AG04449 (cell line): ENCODE data around the gene MKLN1.

Experiments used
- CTCF ChIA-PET: fragments of 350-600 bp; formaldehyde crosslinking; extraction: SDS; loops from one replicate; lab custom pipeline; 2021; ENCODE audit warnings: antibody characterized with exemption; lab: Yijun Ruan, JAX
- POLR2A ChIA-PET: fragments of 400-600, 350-600 bp; formaldehyde crosslinking; extraction: SDS; loops from one replicate; lab custom pipeline; 2020; ENCODE audit warnings: antibody characterized with exemption, inconsistent platforms; lab: Yijun Ruan, JAX
- DNase-seq: peaks from one replicate; pipeline ENCODE4 v3.0.0-alpha.2; 2010; ENCODE audit warnings: low read depth, low spot score
- H3K4me3 ChIP-seq: 2 replicates; pipeline ENCODE4 v1.5.1; 2011; ENCODE audit warnings: low read depth, mild to moderate bottlenecking, control low read depth, low read length
- TF ChIP-seq, protein P1 (sequence below): IDR thresholded peaks from one replicate; pipeline ENCODE4 v1.5.1; 2011; ENCODE audit warnings: mild to moderate bottlenecking, moderate library complexity, low read length, control low read depth, inconsistent platforms; ENCODE audit not compliant: insufficient read depth; ENCODE audit errors: missing control alignments

The MKLN1 gene

DNA sequence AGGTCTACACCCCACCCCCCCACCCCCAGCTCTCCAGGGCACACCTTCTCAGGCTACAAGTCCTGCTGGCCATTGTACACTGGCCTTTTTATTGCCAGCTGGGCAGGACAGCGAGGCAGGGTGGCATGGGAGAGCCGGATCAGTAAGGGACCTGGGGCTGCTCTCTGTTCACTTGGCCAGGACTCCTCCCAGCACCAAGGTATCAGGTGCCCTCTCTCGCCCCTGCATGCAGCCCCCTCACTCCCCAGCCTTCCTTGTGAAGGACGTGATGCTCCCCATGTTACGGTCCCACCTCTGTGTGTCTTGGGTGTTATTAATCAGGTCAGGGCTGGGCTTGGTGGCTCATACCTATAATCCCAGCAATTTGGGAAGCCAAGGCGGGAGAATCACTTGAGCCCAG lies 202.5 kb downstream of the MKLN1 start:
- H3K4me3 ChIP-seq = no peak overlapping the region
- TF ChIP-seq, protein P1, sequence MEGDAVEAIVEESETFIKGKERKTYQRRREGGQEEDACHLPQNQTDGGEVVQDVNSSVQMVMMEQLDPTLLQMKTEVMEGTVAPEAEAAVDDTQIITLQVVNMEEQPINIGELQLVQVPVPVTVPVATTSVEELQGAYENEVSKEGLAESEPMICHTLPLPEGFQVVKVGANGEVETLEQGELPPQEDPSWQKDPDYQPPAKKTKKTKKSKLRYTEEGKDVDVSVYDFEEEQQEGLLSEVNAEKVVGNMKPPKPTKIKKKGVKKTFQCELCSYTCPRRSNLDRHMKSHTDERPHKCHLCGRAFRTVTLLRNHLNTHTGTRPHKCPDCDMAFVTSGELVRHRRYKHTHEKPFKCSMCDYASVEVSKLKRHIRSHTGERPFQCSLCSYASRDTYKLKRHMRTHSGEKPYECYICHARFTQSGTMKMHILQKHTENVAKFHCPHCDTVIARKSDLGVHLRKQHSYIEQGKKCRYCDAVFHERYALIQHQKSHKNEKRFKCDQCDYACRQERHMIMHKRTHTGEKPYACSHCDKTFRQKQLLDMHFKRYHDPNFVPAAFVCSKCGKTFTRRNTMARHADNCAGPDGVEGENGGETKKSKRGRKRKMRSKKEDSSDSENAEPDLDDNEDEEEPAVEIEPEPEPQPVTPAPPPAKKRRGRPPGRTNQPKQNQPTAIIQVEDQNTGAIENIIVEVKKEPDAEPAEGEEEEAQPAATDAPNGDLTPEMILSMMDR = no peak
- ChIA-PET CTCF (interaction anchor here (12.1 kb wide), 1 partner anchor 20 kb away, joined by 172 read pairs; no protein-coding TSS in a partner anchor), POLR2A (no interaction called here)
- no peak for DNase-seq

DNA sequence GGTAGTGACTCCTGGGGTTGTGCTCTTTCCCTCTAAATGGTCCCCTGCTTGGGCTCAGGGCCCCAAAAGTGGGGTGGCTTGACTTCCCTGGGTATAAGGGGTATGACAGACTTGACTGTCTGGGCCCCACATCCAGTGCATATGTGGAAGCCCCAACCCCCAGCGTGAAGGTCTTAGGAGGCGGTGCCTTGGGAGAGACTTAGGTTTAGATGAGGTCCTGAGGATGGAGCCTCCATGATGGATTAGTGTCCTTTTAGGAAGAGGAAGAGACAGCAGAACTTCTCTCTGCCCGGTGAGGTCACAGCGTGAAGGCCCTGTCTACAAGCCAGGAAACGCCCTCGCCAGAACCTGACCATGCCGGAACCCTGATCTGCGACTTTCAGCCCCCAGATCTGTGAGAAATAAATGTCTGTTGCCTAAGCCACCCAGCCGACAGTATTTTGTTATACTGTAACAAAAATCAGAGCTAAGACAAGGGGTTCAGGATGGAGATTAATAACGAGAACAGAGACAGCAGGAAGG lies 205.0 kb downstream of the MKLN1 start:
- TF ChIP-seq, protein P1 = no peak
- POLR2A ChIA-PET = no interaction called here

DNA sequence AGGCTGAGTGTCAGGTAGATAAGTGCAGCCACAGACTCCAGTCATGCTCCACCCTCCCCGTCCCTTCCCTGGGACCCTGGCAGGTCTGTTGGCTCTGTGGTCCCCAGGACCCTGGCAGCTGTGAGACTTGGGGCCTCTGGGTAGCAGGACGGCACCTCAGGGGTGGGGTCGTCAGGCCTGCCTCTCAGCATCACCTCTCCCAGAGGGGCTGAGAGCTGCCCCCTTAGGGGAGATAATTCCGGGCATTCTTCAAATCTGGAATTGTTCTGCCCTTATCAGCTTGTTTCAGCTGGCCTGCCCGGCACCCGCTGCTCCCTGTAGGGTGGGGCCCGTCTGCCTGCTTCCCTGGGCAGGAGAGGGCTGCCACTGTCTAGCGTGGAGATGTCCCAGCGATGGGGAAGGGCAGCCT lies 205.5 kb downstream of the MKLN1 start:
- ChIA-PET POLR2A (no interaction called here), CTCF (interaction anchor here (1.0 to 7.0 kb wide), 4 partner anchors 14 to 122 kb away, joined by 4 to 53 read pairs (median 24); no protein-coding TSS in a partner anchor)
- DNase-seq = no peak
- TF ChIP-seq, protein P1 = no peak
- H3K4me3 ChIP-seq = no peak overlapping the region

More for the DNA sequence above, 205.0 kb downstream of the MKLN1 start:
- CTCF ChIA-PET = interaction anchor here (7.0 kb wide), 1 partner anchor 19 kb away, joined by 53 read pairs; no protein-coding TSS in a partner anchor
- DNase-seq = no peak
- no peak overlapping the region for H3K4me3 ChIP-seq

DNA sequence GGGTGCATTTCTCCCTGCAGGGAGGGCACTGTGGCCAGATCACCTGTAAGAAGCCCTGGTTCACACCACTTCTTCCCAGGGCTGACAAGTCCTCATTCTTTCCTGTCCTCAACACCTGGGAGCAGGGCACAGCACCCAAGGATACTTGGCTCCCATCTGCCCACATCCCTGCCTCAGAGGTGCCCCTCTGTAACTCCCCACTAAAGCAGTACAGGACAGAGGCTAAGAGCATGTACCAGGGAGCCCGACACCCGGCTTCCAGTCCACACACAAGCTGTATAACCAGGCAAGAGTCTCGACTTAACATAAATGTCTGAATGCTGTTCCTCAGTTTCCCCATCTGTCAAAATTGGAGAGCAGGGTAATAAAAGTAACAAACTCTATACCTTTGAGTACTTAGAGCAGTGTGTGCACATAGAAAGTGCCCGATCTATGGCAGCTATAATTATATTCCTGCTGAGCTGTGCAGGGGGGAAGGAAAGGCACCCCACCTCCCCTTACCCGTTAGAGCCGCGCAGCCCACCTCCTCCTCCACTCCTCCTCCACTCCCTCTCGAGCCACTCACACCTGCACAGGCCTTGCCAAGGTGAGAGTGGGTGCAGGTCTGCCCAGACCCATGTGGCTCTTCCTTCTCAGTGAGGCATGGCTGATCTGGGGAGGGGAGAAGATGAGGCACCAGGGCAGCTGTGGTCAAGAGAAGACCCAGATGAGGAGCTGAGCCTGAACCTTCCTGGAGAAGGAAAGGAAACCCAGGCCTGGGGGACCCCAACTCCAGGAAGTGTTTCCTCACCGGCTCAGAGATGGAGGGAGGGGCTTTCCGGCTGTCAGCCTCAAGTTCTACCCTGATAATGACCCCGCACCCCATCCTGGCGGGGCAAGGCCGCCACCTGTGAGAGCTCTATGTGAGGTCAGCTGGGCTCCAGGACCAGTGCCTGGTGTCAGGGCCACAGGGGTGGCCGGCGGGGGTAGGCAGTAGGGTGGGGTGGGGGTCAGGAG lies 206.2 kb downstream of the MKLN1 start:
- no peak for DNase-seq
- ChIA-PET CTCF (interaction anchor here (1.0 to 7.0 kb wide), 4 partner anchors 13 to 121 kb away, joined by 4 to 53 read pairs (median 24); no protein-coding TSS in a partner anchor), POLR2A (no interaction called here)
- no peak overlapping the region for H3K4me3 ChIP-seq
- TF ChIP-seq, protein P1 = no peak

DNA sequence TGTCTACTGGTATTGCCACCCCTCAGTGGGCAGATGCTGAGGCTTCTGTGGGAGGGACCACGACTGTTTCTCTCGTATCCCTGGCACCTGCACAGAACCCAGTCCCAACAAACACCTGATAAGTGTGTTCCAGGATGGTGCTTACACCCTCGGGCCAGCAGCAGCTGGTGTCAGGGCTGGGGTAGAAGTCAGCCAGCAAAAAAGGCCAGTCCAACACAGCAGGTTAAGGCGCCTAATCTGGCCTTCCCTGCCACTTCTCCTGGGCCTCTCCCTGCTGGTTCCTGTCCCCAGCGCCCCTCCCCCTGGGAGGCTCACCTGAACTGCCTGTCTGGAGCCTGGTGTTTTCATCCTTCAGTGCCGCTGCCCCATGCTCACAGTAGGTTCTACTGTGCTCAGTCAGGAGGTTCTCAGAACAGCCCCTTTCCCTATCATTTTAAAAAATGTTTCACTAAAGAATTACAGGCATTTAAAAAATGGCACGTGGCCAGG lies 208.7 kb downstream of the MKLN1 start:
- CTCF ChIA-PET = interaction anchor here (0.6 to 7.0 kb wide), 4 partner anchors 10 to 119 kb away, joined by 3 to 53 read pairs (median 24); no protein-coding TSS in a partner anchor
- TF ChIP-seq, protein P1 = no peak
- H3K4me3 ChIP-seq = no peak overlapping the region
- POLR2A ChIA-PET = no interaction called here
- DNase-seq = no peak
